Mononuclear cell (primary cell): ENCODE results near the gene SLC1A2. TPM values are rescaled to one million over a fixed set of nuclear protein-coding genes. Genes with fewer than 3 reads are reported as not detected.

Experiments
- H3K27me3 ChIP-seq: 2 replicates; pipeline ENCODE4 v1.6.0; 2011; ENCODE audit warnings: low read length, control low read depth; ENCODE audit not compliant: insufficient read depth
- H3K4me1 ChIP-seq: 2 replicates; pipeline ENCODE4 v1.5.1; 2011; ENCODE audit warnings: mild to moderate bottlenecking, low read length, control low read depth; ENCODE audit not compliant: insufficient read depth
- H3K4me3 ChIP-seq: 2 replicates; pipeline ENCODE4 v1.5.1; 2011; ENCODE audit warnings: mild to moderate bottlenecking, low read length, moderate library complexity
- H3K9me3 ChIP-seq: 2 replicates; pipeline ENCODE4 v1.5.1; 2011; ENCODE audit warnings: low read depth, mild to moderate bottlenecking, control low read depth, low read length
- total RNA-seq: library from RNA; depleted of rRNA; stranded (reverse); fragments of >200 nt; gene quantifications from one replicate; pipeline ENCODE4 v1.2.3, GENCODE V29; 2012

Gene SLC1A2
- total RNA-seq, 1 donor, result 2.0 TPM

DNA sequence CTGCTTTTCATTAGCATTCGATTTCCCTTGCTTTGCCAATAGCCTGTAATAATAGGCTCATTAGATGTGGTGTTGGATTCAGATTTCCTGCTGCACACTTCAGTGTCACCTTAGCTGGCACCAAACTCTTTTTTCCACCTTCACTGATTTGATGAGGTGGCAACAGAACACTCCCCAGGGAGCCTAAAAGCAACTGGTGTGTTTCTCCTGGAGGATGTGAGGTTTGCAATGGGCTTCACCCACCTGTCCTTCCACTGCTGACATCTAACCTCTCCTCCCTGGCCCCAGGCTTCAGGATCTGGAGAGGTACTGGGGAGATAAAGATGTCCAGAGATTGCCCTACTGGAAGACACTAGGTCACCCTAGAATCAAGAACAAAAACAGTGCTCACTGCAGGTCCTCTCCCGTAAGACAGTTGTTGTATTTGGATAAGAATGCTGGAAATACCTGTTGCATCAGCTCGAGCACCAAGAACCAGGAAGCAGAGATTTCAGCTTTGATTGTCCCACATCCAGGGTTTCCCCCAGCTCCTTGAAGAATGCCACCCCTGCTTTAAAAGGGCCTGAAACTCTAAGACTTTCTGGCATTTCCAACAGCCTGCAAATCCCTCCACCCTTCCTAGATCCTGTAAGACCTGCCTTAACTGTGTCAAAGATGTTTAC, 96.9 kb downstream of the SLC1A2 start:
- Histone ChIP-seq H3K27me3 (no peaks in the 10 kb centered on the region), H3K9me3 (no peaks in the 10 kb centered on the region), H3K4me3 (no peak overlapping the region), H3K4me1 (peaks cover 21% of the 10 kb centered on the region)

DNA sequence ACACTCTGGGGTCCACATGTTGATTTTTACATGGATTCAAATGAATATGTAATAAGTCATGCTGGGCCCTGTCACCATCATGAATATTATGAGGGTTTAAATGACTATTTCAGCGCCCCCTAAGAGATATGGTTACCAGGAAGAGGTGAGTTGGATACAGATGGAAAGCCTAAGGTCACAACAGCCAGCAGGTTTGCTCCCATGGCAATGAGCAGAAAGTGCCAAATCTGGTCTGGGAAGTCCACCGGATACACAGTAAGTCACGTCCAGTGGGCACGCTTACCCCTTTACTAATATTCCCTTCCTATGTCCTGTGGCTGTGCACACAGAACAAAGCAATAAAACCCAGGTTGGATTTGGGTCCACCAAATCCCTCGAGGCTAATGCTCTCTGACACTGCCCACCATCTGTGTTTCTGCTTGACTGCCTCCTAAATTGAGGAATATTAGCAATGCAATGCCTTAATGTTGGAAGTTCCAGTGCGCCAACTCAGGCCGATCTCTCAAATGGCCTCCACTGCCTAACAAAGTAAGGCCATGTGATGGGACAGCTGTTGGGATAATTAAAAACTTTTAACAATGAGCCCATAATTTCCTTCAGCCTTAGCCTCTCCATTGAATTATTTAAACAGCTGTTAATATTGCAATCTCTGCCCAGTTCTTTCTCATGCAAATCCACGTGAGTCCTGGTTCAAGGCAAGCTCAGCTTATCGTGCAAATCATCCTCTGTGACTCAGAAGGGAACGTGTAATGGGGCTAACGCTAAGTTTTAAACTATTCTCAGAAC, 97.6 kb downstream of the SLC1A2 start:
- H3K4me3 ChIP-seq, result no peak overlapping the region
- peaks cover 26% of the 10 kb centered on the region for H3K4me1 ChIP-seq
- no peaks in the 10 kb centered on the region for H3K9me3 ChIP-seq
- no peaks in the 10 kb centered on the region for H3K27me3 ChIP-seq

DNA sequence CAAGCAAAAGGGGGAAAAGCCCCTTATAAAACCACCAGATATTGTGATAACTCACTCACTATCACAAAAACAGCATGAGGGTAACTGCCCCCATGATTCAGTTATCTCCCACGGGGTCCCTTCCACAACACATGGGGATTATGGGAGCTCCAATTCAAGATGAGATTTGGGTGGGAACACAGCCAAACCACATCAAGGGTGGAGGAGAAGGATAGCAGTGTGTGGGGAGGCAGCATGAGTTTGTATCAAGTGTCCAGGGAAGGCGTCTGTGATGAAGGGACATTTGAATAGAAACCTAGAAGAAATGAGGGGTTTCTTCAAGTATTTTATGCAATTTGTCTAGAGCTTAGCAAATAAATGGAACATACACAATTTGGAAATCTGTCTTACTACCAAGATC, 98.2 kb downstream of the SLC1A2 start:
- Histone ChIP-seq H3K4me1 (peaks cover 26% of the 10 kb centered on the region), H3K9me3 (no peaks in the 10 kb centered on the region), H3K4me3 (no peak overlapping the region), H3K27me3 (no peaks in the 10 kb centered on the region)

DNA sequence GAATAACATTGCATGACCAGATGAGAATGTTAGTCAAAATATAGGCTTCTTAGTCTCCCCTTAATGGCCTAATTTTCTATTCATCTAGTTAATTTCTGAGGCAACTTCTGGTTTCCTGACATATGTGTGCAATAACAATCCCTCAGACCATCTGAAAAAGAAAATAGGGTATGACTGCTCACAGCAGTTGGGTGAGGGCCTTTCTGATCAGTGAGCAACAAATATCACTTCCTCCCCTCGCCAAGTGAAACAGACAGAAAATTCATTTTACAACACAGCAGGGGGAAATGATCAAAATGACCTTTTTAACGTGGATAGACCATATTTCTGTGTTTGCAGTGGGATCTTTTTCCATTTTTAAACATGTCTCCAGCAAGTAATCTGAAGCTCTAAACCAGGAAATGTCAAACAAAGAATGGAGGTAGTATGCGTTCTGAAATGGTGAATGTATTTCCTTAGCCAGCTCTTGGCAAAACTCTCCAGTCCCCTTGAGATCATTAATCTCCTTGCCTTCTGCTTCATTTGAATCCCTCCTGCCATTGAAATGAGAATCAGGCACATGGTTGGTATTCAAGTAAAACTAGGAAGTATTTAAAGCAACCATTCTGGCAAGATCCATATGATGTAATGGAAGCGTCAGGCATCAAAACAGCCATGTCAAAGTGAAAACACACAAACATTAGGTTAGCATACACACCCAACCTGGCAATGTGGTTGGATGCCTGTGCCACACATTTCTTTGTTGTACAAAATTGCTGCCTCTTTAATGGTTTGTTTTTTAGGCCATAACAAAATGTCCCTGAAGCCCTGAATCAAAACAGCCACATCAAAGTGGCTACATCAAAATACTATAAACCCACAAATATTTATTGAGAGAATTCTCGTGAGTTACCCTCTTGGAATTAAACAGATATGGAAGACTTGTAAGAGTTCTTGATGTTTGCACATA, 100.1 kb downstream of the SLC1A2 start:
- Histone ChIP-seq H3K27me3 (no peaks in the 10 kb centered on the region), H3K4me1 (peaks cover 33% of the 10 kb centered on the region), H3K9me3 (no peaks in the 10 kb centered on the region), H3K4me3 (no peak overlapping the region)

DNA sequence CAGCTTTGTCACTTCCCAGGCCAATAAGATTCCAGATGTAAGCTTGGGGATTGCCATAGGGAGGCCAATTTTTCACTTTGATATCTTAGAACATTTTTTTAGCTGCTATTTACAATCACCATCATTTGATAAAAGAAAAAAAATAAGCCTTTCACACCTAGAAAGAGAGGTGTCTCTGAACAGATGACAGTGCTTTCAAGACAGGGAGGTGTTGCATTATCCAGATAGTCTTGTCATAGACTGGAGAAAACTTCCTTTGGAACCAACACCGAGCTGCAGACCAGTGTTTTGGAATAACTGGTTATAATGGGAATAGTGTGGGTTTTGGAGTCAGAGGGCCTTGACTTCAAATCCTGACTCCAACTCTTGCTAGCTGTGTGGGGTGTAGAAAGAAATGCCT, 101.0 kb downstream of the SLC1A2 start:
- Histone ChIP-seq H3K9me3 (no peaks in the 10 kb centered on the region), H3K4me1 (peaks cover 41% of the 10 kb centered on the region), H3K27me3 (no peaks in the 10 kb centered on the region)

DNA sequence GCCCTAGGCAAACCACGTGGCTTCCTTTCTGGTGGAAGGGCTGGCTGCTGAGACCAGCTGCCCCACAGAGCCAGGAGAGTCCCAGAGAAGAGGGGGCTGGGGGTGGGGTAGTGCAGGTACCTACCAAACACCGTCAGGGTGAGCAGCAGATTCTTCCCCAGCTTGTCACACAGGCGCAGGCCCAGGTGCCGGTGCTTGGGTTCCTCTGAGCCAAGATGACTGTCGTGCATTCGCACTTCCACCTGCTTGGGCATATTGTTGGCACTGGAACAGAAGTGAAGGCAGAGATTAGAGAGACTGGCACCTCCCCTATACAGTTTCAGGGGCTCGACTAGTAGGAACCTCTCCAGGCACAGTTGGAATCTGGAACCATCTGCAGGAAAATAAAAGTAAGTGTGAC, 102.1 kb downstream of the SLC1A2 start:
- Histone ChIP-seq H3K9me3 (no peaks in the 10 kb centered on the region), H3K4me3 (no peak overlapping the region), H3K27me3 (no peaks in the 10 kb centered on the region), H3K4me1 (peaks cover 52% of the 10 kb centered on the region)

More for the DNA sequence above, 101.0 kb downstream of the SLC1A2 start:
- no peak overlapping the region for H3K4me3 ChIP-seq

DNA sequence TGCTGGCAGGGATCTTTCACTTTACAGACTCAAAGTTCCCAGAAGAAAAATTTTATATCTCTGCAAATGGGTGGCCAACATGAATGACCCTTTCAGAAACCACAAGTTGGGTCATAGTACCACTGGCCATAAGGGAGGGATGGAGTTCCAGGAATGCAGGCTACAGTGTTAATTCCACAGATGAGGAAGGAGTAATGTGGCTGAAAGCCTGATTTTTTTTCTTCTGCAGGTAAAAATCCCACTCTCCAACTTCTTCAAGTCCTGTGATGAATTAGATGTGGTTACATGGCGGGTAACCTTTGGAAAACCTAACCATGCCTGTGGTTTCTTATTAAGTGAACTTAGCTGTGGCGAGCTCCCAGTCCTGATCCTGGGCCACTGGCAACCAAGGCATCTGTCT, 103.2 kb downstream of the SLC1A2 start:
- Histone ChIP-seq H3K4me1 (peaks cover 63% of the 10 kb centered on the region), H3K9me3 (no peaks in the 10 kb centered on the region), H3K27me3 (no peaks in the 10 kb centered on the region), H3K4me3 (no peak overlapping the region)

DNA sequence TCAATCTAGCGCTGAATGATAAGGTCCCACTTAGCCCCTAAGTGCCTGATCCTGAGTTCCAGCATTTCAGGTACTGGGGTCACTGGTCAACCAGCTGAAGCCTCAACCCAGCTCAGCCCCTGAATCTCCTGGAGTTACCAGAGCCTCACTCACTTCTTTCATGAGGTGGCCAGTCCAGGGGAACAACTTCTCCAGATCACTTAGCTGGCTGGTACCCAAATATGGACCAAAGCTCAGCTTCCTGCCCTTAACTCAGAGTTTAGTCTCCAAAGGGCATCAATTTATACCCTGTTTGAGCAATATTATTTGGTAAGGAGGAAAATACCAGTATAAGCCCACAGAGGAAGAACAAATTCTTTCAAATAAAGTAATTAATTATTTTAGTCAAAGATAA, 105.6 kb downstream of the SLC1A2 start:
- Histone ChIP-seq H3K27me3 (no peaks in the 10 kb centered on the region), H3K4me1 (peaks cover 78% of the 10 kb centered on the region), H3K4me3 (no peak overlapping the region), H3K9me3 (no peaks in the 10 kb centered on the region)

DNA sequence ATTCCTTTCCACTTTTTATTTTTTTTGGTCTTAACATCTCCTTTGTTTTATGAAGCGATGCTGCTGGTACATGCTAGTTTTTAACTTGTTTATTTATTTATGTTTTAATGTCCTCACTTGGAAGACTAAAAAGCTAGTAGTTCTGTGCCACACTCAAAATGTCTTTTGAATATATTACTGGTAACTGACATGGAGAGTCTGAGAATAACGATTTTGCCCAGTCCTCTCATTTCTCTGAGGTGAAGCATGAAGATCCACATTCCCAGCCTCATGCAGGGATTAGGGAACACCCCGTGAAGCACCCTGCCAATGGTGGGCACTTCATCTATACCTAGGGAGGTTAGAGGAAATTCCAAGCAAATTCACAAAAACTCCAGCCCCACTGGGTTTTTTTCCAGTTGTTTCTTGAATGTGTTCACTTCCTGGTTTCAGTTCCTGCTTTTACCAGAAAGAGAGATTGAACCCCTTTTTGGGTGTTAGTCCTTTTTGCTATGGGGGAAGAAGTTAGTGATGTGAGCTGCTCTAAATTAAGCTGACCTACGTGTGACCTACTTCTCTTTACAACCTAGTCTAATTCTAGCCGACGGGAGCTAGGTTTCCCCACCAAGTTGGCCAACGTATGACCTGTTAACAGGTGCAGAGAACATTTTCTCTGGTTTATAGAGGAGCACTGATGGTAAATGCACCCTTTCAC, 106.1 kb downstream of the SLC1A2 start:
- Histone ChIP-seq H3K27me3 (no peaks in the 10 kb centered on the region), H3K4me3 (no peak overlapping the region), H3K4me1 (peaks cover 78% of the 10 kb centered on the region), H3K9me3 (no peaks in the 10 kb centered on the region)

DNA sequence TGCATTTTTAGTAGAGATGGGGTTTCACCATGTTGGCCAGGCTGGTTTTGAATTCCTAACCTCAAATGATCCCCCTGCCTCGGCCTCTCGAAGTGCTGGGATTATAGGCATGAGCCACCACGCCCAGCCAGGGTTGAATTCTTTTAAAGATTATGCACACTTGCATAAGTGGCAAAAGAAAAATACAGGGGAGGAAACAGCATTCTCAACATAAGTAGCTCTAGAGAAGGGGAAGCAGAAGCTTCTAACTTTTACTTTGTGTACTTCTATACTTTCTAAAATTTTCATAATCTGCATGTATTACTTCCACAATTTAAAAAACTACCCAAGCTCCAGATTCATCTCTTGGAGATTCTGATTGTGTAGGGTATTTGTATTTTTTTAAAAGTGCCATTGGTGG, 108.0 kb downstream of the SLC1A2 start:
- peaks cover 76% of the 10 kb centered on the region for H3K4me1 ChIP-seq
- no peaks in the 10 kb centered on the region for H3K9me3 ChIP-seq
- no peaks in the 10 kb centered on the region for H3K27me3 ChIP-seq
- no peak overlapping the region for H3K4me3 ChIP-seq

DNA sequence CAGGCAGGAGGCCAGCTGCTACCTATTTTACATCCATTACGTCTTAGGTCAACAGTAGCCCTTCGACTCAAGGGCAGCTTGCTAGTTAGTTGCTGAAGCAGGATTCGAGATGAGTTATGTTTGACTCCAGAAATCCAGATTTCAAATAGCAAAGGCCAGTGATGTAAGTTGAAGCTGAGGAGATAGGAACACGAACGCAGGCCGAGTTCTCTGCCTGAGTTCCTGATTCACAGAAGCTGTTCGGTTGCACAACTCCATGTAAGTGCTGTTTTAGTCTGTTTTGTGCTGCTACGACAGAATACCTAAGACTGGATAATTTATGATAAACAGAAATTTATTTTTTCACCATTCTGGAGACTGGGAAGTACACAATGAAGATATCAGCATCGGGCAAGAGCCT, 111.2 kb downstream of the SLC1A2 start:
- Histone ChIP-seq H3K4me3 (no peak overlapping the region), H3K9me3 (no peaks in the 10 kb centered on the region), H3K27me3 (no peaks in the 10 kb centered on the region), H3K4me1 (peaks cover 88% of the 10 kb centered on the region)

DNA sequence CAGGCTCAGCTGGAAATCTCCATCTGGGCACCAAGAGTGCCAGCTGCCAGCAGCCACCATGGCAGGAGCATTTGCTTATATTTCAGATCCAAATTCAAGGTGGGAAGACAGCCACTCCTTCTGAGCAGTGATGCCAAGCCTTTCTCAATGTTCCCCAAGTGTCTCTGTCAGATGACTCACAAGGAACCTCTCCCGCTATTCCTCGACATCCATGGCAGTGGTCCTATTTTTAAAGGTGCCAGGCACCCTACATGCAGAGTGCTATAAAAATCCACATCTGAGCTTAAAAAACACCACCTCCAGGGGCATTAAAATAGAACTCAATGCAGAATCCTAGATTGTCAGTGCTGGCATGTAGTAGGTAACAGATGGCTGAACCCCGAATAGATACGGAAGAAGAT, 112.1 kb downstream of the SLC1A2 start:
- H3K4me1 ChIP-seq, result peaks cover 87% of the 10 kb centered on the region
- no peaks in the 10 kb centered on the region for H3K27me3 ChIP-seq
- H3K9me3 ChIP-seq, result no peaks in the 10 kb centered on the region
- no peak overlapping the region for H3K4me3 ChIP-seq

DNA sequence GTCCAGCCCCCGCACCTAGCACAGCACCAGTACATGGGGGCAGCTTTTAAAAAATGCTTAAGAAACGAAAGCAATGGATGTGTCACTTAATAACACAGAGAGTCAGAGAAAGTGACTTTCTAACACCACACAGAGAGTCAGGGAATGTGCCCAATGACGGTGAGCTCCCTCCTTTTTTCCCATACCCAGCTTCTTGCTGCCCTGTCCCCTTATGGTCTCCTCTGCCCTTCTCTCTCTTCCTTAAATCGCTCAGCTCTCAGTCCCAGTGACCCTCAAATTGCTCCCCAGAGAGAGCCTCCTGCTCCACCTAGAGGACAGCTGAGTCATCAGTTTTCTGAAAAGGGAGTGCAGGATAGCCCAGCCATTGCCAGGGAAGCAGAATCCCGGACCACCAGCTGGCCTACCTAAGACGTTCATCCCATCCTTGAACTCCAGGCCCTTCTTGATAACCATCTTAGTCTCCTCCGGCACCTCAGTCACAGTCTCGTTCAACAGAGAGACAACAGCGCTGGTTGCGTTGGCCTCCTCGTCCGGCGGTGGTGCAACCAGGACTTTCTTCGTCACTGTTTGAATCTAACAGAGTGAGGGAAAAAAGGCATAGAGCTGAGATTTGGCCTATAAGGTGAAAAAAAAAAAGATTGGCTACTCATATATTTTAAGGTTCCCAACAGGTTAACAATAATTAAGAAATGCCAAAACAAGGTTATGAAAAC, 113.5 kb downstream of the SLC1A2 start:
- Histone ChIP-seq H3K4me1 (peaks cover 73% of the 10 kb centered on the region), H3K4me3 (no peak overlapping the region), H3K9me3 (no peaks in the 10 kb centered on the region), H3K27me3 (no peaks in the 10 kb centered on the region)

DNA sequence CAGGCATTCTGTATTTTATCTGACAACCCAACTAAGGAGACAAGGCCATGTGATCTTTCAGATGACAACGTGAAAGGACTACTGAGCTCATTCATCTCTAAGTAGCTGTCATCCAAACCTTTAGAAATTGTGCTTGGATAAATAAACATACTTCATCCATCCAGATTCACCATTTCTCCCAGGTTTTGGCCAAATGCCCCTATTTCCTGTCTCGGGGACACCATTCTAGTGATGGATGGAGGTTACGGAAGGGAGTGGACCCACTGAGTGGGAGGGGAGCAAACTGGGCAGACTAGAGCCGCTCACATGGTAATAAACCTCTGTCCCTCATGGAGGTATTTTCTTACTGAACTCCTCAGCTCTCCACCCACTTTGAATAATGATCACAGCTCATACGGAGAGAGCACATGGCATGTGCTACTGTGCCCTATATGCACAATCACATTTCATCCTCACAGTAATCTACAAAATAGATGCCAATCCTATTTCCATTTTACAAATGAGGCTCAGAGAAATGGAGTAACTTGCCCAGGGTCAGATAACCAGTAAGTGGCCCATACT, 114.4 kb downstream of the SLC1A2 start:
- Histone ChIP-seq H3K4me3 (no peak overlapping the region), H3K9me3 (no peaks in the 10 kb centered on the region), H3K27me3 (no peaks in the 10 kb centered on the region), H3K4me1 (peaks cover 65% of the 10 kb centered on the region)
